ENCODE data around the gene DPAGT1.

GRCh38 chr11:119103793-119104192 lies 2.1 kb upstream of the DPAGT1 start:
- TF ChIP-seq CTCF (IDR thresholded peaks at IDR 0.05; ENCODE audit: borderline replicate concordance, extremely low read depth, low read length, poor library complexity, severe bottlenecking): peak; percentile 29
- no peak for TF ChIP-seq EZH2 (IDR thresholded peaks at IDR 0.05; ENCODE audit: borderline replicate concordance, low read depth, low read length, severe bottlenecking)

Measured in DND-41 (cell line).